Caco-2 (cell line): ENCODE measurements around the gene CR1. TPM values are rescaled to one million over a fixed set of nuclear protein-coding genes. Genes with fewer than 3 reads are reported as not detected.
"Not testable (repeated sequence)": the region's sequence is repeated elsewhere in the genome, so short reads cannot be mapped to it uniquely, and the experiment has no call there.

Experiments used
- BruUV-seq: library from RNA; stranded (reverse); fragments of 400-500 nt; replicated peaks from 2 replicates; lab custom pipeline; 2021; lab: Mats Ljungman, UMichigan
- CTCF ChIA-PET: fragments of 300-600 bp; sonication (Branson Sonifier 250); formaldehyde crosslinking; loops from one replicate; lab custom pipeline; 2022; ENCODE audit warnings: antibody characterized with exemption; lab: Charles Lee
- POLR2A ChIA-PET: fragments of 300-600 bp; sonication (Branson Sonifier 250); formaldehyde crosslinking; loops from one replicate; lab custom pipeline; 2022; ENCODE audit warnings: antibody characterized with exemption; lab: Charles Lee
- DNase-seq, 2 experiments: peaks; one replicate each; pipeline versions ENCODE4 v3.0.0 to v3.0.0-alpha.2; 2020 to 2022
- H3K27me3 ChIP-seq: replicated peaks from 2 replicates; pipeline ENCODE4 v1.6.0; 2011; ENCODE audit warnings: low read length; ENCODE audit not compliant: control insufficient read depth, insufficient read depth
- H3K36me3 ChIP-seq: 2 replicates; pipeline ENCODE4 v1.5.1; 2011; ENCODE audit warnings: low read length; ENCODE audit not compliant: control insufficient read depth, insufficient read depth
- H3K4me1 ChIP-seq: fragments of 250-450 bp; sonication (Bioruptor Pico); 2 replicates; pipeline ENCODE4 v1.5.1; 2020; ENCODE audit warnings: mild to moderate bottlenecking
- H3K4me3 ChIP-seq: 2 replicates; pipeline ENCODE4 v1.5.1; 2011; ENCODE audit warnings: low read depth, mild to moderate bottlenecking, control low read depth, low read length
- H3K9me3 ChIP-seq: fragments of 250-450 bp; sonication (Bioruptor Pico); 2 replicates; pipeline ENCODE4 v1.5.1; 2020; ENCODE audit warnings: mild to moderate bottlenecking, moderate library complexity
- H3K27ac Mint-ChIP-seq: one replicate; pipeline ENCODE4 v1.8.0; 2022; ENCODE audit warnings: mixed read lengths; ENCODE audit not compliant: unreplicated experiment
- H3K27me3 Mint-ChIP-seq: one replicate; pipeline ENCODE4 v1.8.0; 2022; ENCODE audit warnings: mixed read lengths; ENCODE audit not compliant: insufficient read depth, unreplicated experiment
- H3K36me3 Mint-ChIP-seq: one replicate; pipeline ENCODE4 v1.8.0; 2022; ENCODE audit warnings: mild to moderate bottlenecking, mixed read lengths; ENCODE audit not compliant: insufficient read depth, unreplicated experiment
- H3K4me1 Mint-ChIP-seq: one replicate; pipeline ENCODE4 v1.8.0; 2022; ENCODE audit warnings: low read depth, mixed read lengths; ENCODE audit not compliant: unreplicated experiment
- H3K4me3 Mint-ChIP-seq: one replicate; pipeline ENCODE4 v1.8.0; 2022; ENCODE audit warnings: mild to moderate bottlenecking, moderate library complexity, mixed read lengths; ENCODE audit not compliant: unreplicated experiment
- H3K9me3 Mint-ChIP-seq: one replicate; pipeline ENCODE4 v1.8.0; 2022; ENCODE audit warnings: mixed read lengths; ENCODE audit not compliant: unreplicated experiment
- intact Hi-C: fragments of 100-400 bp; cut with micrococcal nuclease; formaldehyde crosslinking; loops from one replicate; pipeline ENCODE4 v1.10.0; 2022; ENCODE audit not compliant: unreplicated experiment
- total RNA-seq: library from RNA; stranded (reverse); gene quantifications from 2 replicates; pipeline ENCODE4 v1.2.3, GENCODE V29; 2022
- TF ChIP-seq, protein P1 (sequence below), 2 experiments: fragments of 200-600 bp in 1 of 2; IDR thresholded peaks; 1 replicate in 1 of 2; 2 replicates in 1 of 2; pipeline versions ENCODE4 v1.5.1 to v1.8.0; 2011 to 2022; ENCODE audit warnings: antibody characterized with exemption in 1 of 2, control low read depth in 1 of 2, inconsistent platforms in 1 of 2, low read depth in 1 of 2, low read length in 1 of 2, mild to moderate bottlenecking in 1 of 2, moderate library complexity in 1 of 2; ENCODE audit not compliant: insufficient read depth in 1 of 2, severe bottlenecking in 1 of 2, unreplicated experiment in 1 of 2

Gene CR1
- total RNA-seq, 1 experiment from 2014 or later, result not detected

DNA sequence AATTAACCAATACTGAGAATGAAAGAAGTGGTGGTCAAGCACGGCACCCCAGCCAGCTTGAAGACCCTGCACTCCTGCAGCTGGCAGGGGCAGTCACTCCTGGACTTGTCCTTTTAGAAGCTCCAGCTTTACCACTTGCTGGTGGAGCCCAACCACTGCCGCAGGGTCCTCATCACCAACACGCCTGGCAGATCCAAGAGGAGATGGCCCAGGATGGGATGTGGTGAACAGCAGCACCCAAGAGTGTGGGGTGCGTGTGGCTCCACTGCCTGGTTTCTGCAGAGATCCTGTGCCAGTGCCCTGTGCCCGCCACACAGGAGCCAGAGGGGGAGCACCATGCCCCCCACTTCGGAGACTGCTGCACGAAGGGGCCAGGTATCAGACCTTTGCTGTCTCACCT is 162.5 kb downstream of the CR1 start:
- ChIA-PET POLR2A (no interaction called here), CTCF (no interaction called here)
- Histone ChIP-seq H3K27me3 (no peaks in the 10 kb centered on the region), H3K4me1 (no peaks in the 10 kb centered on the region), H3K9me3 (no peaks in the 10 kb centered on the region), H3K4me3 (no peak overlapping the region), H3K36me3 (no peaks in the 10 kb centered on the region)
- no peak overlapping the region for H3K4me3 Mint-ChIP-seq
- DNase-seq, result no peak
- no peaks in the 10 kb centered on the region for H3K36me3 Mint-ChIP-seq
- H3K4me1 Mint-ChIP-seq, result no peaks in the 10 kb centered on the region
- peaks cover 8% of the 10 kb centered on the region for H3K27me3 Mint-ChIP-seq
- H3K27ac Mint-ChIP-seq, result no peak overlapping the region
- intact Hi-C loops, result no loop called here
- BruUV-seq, result no TSS peak
- no peaks in the 10 kb centered on the region for H3K9me3 Mint-ChIP-seq
- TF ChIP-seq, protein P1, sequence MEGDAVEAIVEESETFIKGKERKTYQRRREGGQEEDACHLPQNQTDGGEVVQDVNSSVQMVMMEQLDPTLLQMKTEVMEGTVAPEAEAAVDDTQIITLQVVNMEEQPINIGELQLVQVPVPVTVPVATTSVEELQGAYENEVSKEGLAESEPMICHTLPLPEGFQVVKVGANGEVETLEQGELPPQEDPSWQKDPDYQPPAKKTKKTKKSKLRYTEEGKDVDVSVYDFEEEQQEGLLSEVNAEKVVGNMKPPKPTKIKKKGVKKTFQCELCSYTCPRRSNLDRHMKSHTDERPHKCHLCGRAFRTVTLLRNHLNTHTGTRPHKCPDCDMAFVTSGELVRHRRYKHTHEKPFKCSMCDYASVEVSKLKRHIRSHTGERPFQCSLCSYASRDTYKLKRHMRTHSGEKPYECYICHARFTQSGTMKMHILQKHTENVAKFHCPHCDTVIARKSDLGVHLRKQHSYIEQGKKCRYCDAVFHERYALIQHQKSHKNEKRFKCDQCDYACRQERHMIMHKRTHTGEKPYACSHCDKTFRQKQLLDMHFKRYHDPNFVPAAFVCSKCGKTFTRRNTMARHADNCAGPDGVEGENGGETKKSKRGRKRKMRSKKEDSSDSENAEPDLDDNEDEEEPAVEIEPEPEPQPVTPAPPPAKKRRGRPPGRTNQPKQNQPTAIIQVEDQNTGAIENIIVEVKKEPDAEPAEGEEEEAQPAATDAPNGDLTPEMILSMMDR (IDR thresholded peaks at IDR 0.05; ENCODE audit: insufficient read depth in 1 of 2, low read depth in 1 of 2, low read length in 1 of 2, severe bottlenecking in 1 of 2, unreplicated experiment in 1 of 2), result no peak

DNA sequence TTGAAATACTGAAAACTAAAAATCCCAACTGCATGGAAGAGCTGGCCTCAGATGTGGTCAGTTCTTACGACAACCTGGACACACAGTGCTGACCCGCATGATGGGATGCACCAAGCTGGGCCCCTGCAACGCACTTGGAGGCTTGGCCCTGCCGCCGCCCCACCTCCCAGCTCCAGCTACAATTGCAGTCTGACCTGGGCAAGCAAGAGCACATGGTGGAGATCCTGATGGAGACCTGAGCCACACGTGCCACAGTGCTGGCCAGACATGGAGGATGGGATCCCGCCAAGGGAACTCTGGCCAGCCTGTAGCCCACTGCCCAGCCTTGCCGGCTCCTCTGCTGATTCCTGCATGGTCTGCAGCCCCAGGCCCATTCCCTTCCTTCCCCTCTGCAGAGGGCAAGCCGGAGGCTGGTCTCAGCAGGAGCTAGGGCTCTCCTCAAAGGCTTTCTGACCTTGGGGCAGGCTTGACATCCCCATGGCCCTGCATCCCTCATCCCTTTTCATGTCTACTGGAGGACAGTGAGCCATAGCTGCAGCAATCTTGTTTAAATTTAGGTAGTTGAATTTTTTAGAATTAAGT is 163.0 kb downstream of the CR1 start:
- Histone ChIP-seq H3K9me3 (no peaks in the 10 kb centered on the region), H3K4me1 (no peaks in the 10 kb centered on the region), H3K27me3 (no peaks in the 10 kb centered on the region), H3K36me3 (no peaks in the 10 kb centered on the region), H3K4me3 (no peak overlapping the region)
- H3K4me3 Mint-ChIP-seq, result no peak overlapping the region
- intact Hi-C loops, result no loop called here
- TF ChIP-seq, protein P1 (IDR thresholded peaks at IDR 0.05; ENCODE audit: insufficient read depth in 1 of 2, low read depth in 1 of 2, low read length in 1 of 2, severe bottlenecking in 1 of 2, unreplicated experiment in 1 of 2), result no peak
- DNase-seq, result no peak
- ChIA-PET CTCF (no interaction called here), POLR2A (no interaction called here)
- no peaks in the 10 kb centered on the region for H3K4me1 Mint-ChIP-seq
- BruUV-seq, result no TSS peak
- H3K36me3 Mint-ChIP-seq, result no peaks in the 10 kb centered on the region
- H3K27ac Mint-ChIP-seq, result no peak overlapping the region
- peaks cover 8% of the 10 kb centered on the region for H3K27me3 Mint-ChIP-seq
- no peaks in the 10 kb centered on the region for H3K9me3 Mint-ChIP-seq

DNA sequence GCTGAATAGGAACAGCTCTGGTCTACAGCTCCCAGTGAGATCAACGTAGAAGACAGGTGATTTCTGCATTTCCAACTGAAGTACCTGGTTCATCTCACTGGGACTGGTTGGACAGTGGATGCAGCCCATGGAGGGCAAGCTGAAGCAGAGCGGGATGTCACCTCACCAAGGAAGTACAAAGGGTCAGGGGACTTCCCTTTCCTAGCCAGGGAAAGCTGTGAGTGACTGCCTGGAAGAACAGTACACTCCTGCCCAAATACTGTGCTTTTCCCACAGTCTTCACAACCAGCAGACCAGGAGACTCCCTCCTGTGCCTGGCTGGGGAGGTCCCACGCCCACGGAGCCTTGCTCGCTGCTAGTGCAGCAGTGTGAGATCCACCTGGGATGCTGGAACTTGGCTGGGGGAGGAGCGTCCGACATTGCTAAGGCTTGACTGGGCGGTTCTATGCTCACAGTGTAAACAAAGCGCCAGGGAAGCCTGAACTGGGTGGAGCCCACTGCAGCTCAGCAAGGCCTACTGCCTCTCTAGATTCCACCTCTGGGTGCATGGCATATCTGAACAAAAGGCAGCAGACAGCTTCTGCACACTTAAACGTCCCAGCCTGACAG is 163.7 kb downstream of the CR1 start:
- TF ChIP-seq, protein P1 (IDR thresholded peaks at IDR 0.05; ENCODE audit: insufficient read depth in 1 of 2, low read depth in 1 of 2, low read length in 1 of 2, severe bottlenecking in 1 of 2, unreplicated experiment in 1 of 2), result no peak
- no peaks in the 10 kb centered on the region for H3K4me1 Mint-ChIP-seq
- no peaks in the 10 kb centered on the region for H3K4me1 ChIP-seq
- intact Hi-C loops, result no loop called here
- no peaks in the 10 kb centered on the region for H3K9me3 Mint-ChIP-seq
- no peaks in the 10 kb centered on the region for H3K36me3 Mint-ChIP-seq
- H3K4me3 Mint-ChIP-seq, result no peak overlapping the region
- ChIA-PET CTCF (no interaction called here), POLR2A (no interaction called here)
- no peak overlapping the region for H3K27ac Mint-ChIP-seq
- peak in 1 of 2 experiments; percentile 17 for DNase-seq
- no peak overlapping the region for H3K4me3 ChIP-seq
- BruUV-seq, result no TSS peak
- peaks cover 10% of the 10 kb centered on the region for H3K27me3 Mint-ChIP-seq
- H3K27me3 ChIP-seq, result no peaks in the 10 kb centered on the region
- no peaks in the 10 kb centered on the region for H3K36me3 ChIP-seq
- no peaks in the 10 kb centered on the region for H3K9me3 ChIP-seq

DNA sequence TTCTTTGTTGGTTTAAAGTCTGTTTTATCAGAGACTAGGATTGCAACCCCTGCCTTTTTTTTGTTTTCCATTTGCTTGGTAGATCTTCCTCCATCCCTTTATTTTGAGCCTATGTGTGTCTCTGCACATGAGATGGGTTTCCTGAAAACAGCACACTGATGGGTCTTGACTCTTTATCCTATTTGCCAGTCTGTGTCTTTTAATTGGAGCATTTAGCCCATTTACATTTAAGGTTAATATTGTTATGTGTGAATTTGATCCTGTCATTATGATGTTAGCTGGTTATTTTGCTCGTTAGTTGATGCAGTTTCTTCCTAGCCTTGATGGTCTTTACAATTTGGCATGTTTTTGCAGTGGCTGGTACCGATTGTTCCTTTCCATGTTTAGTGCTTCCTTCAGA is 165.5 kb downstream of the CR1 start:
- BruUV-seq, intact Hi-C loops, DNase-seq, H3K36me3 ChIP-seq, CTCF ChIA-PET, H3K4me1 ChIP-seq, H3K27ac Mint-ChIP-seq, H3K9me3 Mint-ChIP-seq, POLR2A ChIA-PET, H3K9me3 ChIP-seq, H3K4me3 ChIP-seq, H3K4me3 Mint-ChIP-seq, H3K36me3 Mint-ChIP-seq, H3K27me3 ChIP-seq, H3K4me1 Mint-ChIP-seq: not testable (repeated sequence)
- H3K27me3 Mint-ChIP-seq, result peaks cover 10% of the 10 kb centered on the region
